HG02884 (cell line): ENCODE data around the gene CXADR.

Experiments used
- ATAC-seq: cut with Tn5 transposase; IDR thresholded peaks from one replicate; pipeline ENCODE4 v1.9.1; 2021; ENCODE audit warnings: mild to moderate bottlenecking, moderate library complexity; ENCODE audit not compliant: unreplicated experiment

The CXADR gene

DNA sequence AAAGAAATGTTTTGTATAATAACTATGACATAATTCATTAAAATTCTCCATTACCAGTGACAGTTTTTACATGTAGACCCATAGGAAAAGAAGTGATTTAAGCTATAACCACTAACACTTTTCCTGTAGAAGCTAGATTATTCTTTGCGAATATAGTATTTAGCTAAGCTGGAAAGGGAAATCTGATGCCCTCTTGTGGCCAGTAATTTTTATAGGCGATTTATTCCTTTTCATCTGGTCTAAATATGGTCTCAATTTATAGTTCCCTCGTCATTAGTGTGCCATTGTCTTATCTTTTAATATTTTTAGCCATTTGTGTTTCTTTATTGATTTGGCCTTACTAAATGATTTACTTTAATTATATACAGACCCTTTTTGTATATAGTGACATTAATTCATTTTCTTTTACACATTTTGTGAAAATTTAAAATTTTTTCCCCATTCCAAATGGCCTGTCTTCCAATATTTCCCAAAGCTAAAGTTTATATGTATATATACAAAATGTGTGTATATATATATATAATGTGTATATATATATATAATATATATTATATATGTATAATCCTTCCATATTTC lies 73.1 kb downstream of the CXADR start:
- ATAC-seq: no peak

DNA sequence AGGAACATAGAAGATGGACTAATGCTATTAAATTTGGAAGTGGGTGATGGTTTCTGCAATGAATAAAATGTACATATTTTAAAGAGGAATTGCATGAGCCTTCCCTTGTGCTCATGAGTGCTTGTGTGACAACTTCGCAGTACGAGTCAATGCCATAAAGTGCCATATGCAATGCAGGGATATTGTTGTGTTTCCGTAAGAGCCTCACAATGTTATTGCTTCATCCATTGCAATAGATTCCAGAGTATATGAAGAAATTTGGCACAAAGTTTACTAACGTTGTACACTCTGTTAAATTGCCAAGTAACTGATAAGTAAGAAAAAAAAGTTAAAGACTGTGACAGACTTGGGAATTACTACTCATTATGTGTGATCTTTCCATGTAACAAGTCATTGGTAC lies 77.6 kb downstream of the CXADR start:
- ATAC-seq: no peak

DNA sequence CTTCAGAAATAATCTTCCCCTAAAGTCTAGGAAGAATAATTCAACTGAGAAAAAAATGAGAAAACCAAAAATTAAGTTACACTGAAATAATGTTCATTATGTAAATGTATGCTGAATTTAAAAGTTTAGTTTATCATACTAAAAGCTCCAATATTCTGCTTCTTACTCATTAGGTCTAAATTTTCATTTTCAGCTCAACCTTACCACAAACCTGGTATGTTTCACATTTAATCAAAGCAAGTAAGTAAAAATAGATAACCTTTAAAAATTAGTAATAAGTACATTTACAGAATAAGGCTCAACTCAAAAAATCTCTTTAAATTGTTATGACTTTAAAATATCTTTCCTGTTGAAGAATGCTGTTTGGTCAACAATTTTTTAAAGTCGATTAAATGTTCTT lies 84.8 kb downstream of the CXADR start:
- peak; percentile 51 for ATAC-seq

DNA sequence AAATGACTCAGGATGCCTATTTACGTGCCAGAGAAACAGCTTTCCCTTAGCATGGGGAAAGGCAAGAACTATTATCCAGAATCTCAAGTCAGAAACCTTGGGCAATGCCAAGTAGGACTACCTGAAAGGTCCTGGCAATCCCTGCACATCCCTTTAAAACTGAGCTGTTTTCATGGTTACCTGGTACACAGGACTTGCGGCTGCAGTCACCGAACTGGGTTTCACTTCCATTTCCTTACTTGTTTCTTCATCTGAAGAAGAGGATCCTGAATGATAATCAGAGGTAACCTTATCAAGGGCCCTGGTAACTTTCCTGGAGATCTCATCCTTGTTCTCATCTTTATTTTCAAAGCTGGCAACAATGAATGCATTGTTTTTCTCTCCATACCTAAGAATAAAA lies 85.6 kb downstream of the CXADR start:
- ATAC-seq: peak; percentile 72

DNA sequence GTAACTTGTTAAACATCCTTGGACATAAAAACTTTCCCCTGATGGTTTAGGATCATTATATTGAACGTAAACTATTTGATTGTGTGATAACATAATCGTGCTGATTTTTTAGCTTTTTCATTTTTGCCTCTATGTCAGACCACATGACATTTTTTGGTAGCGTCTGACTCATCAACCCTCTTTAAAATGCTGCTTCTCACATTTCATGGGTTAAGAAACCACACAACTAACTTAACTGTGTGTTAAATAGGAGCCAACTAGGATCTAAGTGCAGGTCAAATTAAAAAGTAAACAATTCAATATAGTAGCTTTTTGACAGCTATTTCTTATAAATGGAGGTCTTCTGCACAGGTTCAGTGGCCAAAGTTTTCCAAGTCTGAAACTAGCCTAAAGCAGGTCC lies 90.0 kb downstream of the CXADR start:
- ATAC-seq: no peak

DNA sequence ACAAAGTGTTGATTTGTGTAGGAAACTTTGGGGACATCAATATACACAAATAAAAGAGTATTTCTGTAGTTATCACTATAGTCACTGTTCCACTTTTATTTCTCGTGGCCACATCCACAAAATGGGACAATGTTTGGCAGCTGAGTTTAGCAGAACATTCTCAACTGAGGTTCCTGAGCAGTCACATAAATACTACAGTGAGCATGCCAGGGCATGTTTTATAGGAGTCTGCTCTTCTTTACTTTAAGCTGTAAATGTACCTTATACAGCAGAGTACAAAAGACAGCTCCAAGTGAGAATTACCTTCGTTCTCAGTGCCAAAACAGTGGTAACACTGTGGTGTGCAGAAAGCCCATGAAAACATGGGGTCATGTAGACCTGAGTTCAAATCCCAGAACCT lies 94.8 kb downstream of the CXADR start:
- no peak for ATAC-seq

DNA sequence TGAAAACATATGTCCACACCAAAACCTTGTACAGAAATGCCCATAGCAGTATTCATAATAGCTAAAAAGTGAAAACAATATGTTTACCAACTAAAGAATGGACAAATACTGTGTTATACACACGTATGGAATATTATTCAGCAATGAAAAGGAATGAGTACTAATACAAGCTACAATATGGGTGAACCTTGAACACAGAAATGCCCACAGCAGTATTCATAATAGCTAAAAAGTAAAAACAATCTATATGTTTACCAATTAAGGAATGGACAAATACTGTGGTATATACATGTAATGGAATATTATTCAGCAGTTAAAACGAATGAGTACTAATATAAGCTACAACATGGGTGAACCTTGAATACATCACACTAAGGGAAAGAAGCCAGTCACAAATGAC lies 96.8 kb downstream of the CXADR start:
- ATAC-seq: no peak

DNA sequence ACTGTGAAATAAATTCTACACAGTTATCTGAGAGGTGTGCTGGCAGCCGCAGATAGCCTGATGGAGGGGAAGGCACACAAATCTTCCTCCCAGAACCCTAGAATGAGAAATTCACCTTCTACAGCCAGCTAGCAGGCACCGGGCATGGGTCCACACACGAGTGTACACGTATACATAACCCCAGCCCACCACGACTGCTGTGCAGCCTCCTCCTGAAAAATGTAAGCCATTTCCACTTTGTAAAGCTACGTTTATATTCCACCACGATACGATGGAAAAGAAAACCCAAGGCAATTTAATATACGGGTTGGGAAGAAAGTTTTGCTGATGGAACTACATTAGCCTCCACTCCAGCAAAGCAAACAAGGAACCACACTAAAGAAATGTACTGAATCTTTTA lies 98.1 kb downstream of the CXADR start:
- no peak for ATAC-seq

DNA sequence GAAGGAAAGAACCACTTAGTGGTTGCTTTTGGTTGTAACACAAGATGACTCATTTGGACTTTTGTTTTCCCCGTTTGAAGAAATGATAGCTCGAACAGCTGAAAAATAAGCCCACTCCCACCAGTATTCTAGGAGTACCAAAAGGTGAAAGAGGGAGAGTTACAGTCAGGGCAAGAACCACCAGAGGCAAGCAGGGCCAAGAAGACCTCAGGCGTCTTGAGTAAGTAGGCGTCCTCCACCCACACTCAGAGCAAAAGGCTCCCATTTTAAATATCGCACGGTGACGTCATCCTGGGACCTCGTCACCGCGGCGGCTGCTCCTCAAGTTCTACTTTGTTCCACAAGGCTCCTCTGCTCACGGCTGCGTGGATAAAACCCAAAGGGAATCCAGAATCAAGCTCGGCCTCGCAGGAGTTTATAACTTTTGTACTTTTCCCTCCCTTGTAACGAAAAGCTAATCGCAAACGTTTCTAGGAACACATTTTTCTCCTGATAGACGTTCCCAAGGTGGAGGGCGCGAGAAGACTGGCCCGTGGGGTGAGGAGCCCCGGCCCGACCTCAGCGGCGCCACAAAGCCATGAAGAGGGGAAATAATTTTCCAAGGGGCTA lies 98.7 kb downstream of the CXADR start:
- ATAC-seq: peak; percentile 56

DNA sequence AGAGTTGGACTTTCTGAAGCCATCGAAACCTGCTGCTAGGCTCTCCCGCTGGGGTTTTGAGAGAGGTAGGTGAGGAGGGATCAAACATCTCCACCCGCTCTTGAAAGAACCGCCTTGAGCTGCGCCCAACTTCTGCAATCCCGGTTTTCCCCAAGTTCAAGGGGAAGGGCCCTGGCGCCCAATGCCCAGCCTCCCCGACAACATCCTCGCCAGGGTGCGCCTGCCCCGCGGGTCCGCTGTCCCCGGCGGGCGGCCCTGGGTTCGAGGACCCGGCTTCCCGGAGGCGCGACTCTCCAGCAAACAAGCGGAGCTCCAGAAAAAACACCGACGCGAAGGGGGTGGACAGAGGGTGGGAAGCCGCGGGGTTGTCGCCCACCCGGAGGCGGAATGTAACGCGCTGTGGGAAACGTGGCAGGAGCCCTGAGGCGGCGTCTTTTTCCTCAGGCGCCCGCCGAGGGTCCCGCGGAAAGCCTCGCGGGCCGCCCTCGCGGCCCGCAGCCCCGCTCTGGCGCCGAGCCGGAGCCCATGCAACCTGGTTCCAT lies 99.3 kb downstream of the CXADR start:
- peak; percentile 1 for ATAC-seq

DNA sequence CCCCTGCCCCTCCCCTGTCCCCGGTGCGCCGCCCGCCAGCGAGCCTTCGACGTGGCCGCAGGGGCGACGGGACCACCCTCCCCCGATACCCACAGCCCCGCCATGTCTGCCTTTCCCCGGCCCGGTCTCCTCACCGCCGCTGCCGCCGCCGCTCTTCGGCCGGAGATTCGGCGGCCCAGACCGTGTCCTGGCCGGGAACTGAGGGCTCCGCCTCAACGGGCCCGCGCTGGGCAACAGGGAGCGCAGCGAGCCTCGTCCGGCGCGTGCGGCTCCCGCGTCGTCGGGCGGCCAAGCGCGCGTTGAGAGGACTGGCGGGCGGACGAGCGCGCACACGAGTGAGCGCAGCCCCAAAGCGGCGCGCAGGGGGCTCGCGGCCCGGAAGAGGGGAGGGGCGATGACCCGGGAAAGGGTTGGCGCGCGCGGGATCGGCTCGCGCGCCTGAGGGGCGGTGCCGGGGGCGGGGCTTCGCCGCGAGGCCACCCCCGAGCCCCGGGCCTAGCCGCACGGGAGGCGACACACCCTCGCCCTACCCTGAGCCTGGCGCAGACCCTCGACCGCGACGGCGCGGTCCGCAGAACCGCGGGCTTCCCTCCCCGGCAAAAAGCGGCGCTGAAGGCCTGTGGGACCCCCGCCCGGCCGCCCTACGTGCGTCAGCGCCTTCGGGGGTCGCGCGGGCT lies 99.9 kb downstream of the CXADR start, which contains the start of gene BTG3:
TSS of gene BTG3 (minus strand) at position 337 of the 677 bp plus-strand sequence. CDS start 3,757 bp downstream, outside the sequence.
- ATAC-seq: peak; percentile 65

DNA sequence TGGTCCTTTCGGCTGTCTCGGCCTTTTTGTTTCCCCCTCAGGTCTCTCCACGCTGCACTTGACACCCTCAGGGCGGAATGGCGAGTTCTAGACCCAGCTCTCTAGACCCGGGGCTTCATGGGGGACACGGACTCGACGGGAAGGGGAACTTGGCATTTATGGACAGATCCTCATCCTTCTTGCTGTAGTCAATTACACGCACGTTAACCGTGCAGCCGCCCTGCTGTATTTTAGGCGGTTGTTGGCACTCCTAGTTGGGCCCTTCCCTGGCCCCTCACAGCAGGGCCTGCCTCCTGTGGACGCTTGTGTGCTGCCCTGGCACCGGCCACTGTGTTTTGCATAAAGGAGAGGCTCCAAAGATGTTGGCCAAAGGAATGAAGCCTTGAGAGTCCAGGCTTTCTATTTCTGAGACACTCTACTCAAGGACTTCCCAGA lies 100.4 kb downstream of the CXADR start:
- ATAC-seq: peak; percentile 1

DNA sequence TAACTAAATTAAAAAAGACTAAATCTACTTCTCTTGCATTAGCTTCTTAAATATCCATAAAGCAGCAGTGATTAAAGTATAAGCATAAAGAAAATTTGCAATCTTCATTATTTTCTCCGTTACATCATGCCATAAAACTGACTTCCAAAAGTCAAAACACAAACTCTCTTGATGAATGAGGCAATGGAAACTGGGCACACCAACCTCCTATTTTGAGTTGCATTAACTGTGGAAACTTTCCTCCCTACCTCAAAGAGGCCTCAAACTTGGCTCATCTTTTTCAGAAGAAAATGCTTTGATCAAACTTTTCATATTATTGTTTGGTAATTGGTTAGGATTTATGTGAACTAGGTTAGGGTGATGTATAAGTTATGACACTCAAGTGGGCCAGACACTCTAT lies 104.0 kb downstream of the CXADR start:
- ATAC-seq: no peak

DNA sequence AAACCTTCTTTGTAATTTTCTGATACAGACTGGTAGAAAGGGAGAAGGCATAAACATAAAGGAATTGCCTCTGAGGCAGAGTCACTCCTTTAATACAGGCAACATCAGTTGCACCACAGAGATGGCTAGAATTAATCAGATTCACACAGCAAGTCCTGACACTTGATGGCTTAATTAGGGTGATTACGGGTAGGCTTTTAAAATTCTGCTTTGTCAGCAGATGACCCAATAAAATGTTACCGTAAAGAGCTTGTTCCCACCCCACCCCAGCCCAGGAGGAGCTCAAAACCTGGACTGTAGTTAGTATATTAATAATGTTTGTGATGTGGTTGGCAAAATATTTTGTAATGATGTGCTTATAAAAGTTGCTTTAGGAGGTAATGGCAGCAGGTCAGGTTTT lies 109.2 kb downstream of the CXADR start:
- ATAC-seq: no peak

DNA sequence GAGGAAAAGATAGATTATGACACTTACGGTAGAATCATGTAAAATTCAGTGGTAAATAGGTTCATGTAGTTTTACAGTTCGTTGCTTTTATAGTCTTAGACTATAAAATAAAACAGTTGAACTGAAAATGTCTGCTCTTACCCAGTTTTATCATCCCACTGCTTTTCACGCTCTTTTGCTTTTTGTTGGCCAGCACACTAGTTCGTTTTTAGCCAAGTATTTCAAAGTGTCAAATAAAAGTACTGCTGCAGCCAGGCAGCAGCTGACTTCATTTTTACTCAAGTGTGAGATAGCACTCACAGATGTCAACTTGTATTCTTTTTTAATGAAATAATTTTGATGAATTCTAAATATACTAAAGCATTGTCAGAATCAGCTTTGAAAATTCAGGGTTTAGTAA lies 118.4 kb downstream of the CXADR start:
- no peak for ATAC-seq

DNA sequence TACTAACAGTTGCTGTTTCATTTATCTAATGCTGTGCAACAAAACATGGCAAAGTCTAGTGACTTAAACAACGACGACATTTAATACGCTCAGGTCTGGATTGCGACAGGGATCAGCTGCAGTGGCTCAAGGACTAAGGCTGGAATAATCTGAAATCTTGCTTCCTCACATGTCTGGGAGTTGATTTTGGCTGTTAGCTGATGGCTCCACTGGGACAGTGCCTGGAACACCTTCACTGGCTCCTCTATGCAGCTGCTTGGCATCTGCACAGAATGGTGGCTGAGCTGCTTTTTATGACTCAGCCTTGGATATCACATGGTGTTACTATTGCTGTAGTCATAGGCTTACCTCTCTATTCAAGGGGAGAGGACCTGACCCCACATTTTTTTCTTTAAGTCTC lies 123.9 kb downstream of the CXADR start:
- ATAC-seq: no peak

DNA sequence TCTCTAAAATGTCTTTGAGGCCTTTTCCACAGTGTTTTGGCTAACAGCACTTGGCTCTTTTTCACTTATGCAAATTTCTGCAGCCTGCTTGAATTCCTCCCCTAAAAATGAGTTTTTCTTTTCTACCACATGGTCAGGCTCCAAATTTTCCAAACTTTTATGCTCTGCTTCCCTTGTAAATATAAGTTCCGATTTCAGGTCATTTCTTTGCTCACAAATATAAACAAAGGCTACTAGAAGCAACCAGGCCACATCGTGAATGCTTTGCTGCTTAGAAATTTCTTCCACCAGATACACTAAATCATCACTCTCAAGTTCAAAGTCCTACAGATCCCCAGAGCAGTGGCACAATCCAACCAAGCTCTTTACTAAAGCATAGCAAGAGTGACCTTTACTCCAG lies 128.0 kb downstream of the CXADR start:
- no peak for ATAC-seq
